Stimulated activated CD8-positive, alpha-beta memory T cell treated with anti-CD3 and anti-CD28 coated beads, Interleukin-7, amount 100 ng/mL, for 4 hours (primary cell): Measurements from ENCODE around the gene IL1RN.

Source experiments
- DNase-seq, 2 donors: peaks; one replicate each; pipeline ENCODE4 v3.0.0-alpha.2; 2020; ENCODE audit warnings: low read depth in 2 of 2

Gene IL1RN

GRCh38 chr2:113156278-113157117 lies 29.1 kb downstream of the IL1RN start:
- DNase-seq, result no peak

GRCh38 chr2:113157118-113157896 lies 29.9 kb downstream of the IL1RN start:
- peak in 1 of 2 donors; percentile 65 for DNase-seq

GRCh38 chr2:113157897-113158753 lies 30.7 kb downstream of the IL1RN start:
- no peak for DNase-seq

GRCh38 chr2:113158884-113159553 lies 31.6 kb downstream of the IL1RN start:
- no peak for DNase-seq

- no peak for DNase-seq
Observed at GRCh38 chr2:113160248-113160647, 32.9 kb downstream of the IL1RN start.

GRCh38 chr2:113160962-113161361 lies 33.6 kb downstream of the IL1RN start:
- DNase-seq, result no peak

- no peak for DNase-seq
Observed at GRCh38 chr2:113162173-113162572, 34.8 kb downstream of the IL1RN start.

- no peak for DNase-seq
Observed at GRCh38 chr2:113162869-113163268, 35.5 kb downstream of the IL1RN start.

- no peak for DNase-seq
Observed at GRCh38 chr2:113164215-113164929, 37.0 kb downstream of the IL1RN start.

GRCh38 chr2:113164930-113165585 lies 37.7 kb downstream of the IL1RN start:
- DNase-seq, result no peak

GRCh38 chr2:113166187-113166645 lies 38.8 kb downstream of the IL1RN start:
- no peak for DNase-seq

GRCh38 chr2:113167115-113167932 lies 39.9 kb downstream of the IL1RN start:
- DNase-seq, result no peak

GRCh38 chr2:113167962-113168340 lies 40.6 kb downstream of the IL1RN start:
- no peak for DNase-seq

GRCh38 chr2:113169002-113169530 lies 41.7 kb downstream of the IL1RN start:
- no peak for DNase-seq

- DNase-seq, result no peak
Observed at GRCh38 chr2:113169586-113169985, 42.2 kb downstream of the IL1RN start.

GRCh38 chr2:113171334-113172075 lies 44.1 kb downstream of the IL1RN start:
- no peak for DNase-seq

GRCh38 chr2:113172721-113173541 lies 45.5 kb downstream of the IL1RN start:
- no peak for DNase-seq
